ENCODE results near the gene PUM2.
"Not testable (repeated sequence)": the region's sequence is repeated elsewhere in the genome, so short reads cannot be mapped to it uniquely, and the experiment has no call there.

Gene PUM2

GRCh38 chr2:20249170-20249569, 101.5 kb downstream of the PUM2 start:
- no peak for DNase-seq (ENCODE audit: low read depth, low spot score)
- no peak overlapping the region for H3K9ac ChIP-seq (ENCODE audit: insufficient read length)
- no peak for TF ChIP-seq POLR2AphosphoS5 (IDR thresholded peaks at IDR 0.05; ENCODE audit: borderline replicate concordance, low read depth, low read length)
- no peaks in the 10 kb centered on the region for H3K9me3 ChIP-seq (ENCODE audit: low read depth, low read length)
- H3K4me3 ChIP-seq = no peak overlapping the region
- H3K27ac ChIP-seq = 0 out of 2 replicates have a peak overlapping the region, but pooled peaks have one; percentile 27
- peaks cover 76% of the 10 kb centered on the region for H3K36me3 ChIP-seq (ENCODE audit: insufficient read depth, low read length)

- no peak overlapping the region for H3K4me3 ChIP-seq
- no peaks in the 10 kb centered on the region for H3K9me3 ChIP-seq (ENCODE audit: low read depth, low read length)
- TF ChIP-seq FOXP2 (optimal IDR thresholded peaks at IDR 0.05; ENCODE audit: control extremely low read depth, extremely low read length, insufficient read depth) = no peak
- no peak for TF ChIP-seq EZH2 (IDR thresholded peaks at IDR 0.05)
- 0 out of 2 replicates have a peak, but pooled peaks have one; percentile 8 for TF ChIP-seq POLR2AphosphoS5 (IDR thresholded peaks at IDR 0.05; ENCODE audit: borderline replicate concordance, low read depth, low read length)
- H3K9ac ChIP-seq (ENCODE audit: insufficient read length) = no peak overlapping the region
- H3K27ac ChIP-seq = peak overlapping the region; percentile 21; the same call in 1 of the 2 replicates
- H3K36me3 ChIP-seq (ENCODE audit: insufficient read depth, low read length) = peaks cover 55% of the 10 kb centered on the region
- DNase-seq (ENCODE audit: low read depth, low spot score) = no peak
Measured at GRCh38 chr2:20247084-20247483, 103.6 kb downstream of the PUM2 start.

- H3K9me3 ChIP-seq (ENCODE audit: low read depth, low read length); DNase-seq (ENCODE audit: low read depth, low spot score); H3K4me3 ChIP-seq; H3K9ac ChIP-seq (ENCODE audit: insufficient read length); H3K27ac ChIP-seq: not testable (repeated sequence)
- H3K36me3 ChIP-seq (ENCODE audit: insufficient read depth, low read length) = peaks cover 20% of the 10 kb centered on the region
Measured at GRCh38 chr2:20243637-20244036, 107.0 kb downstream of the PUM2 start.

DNA sequence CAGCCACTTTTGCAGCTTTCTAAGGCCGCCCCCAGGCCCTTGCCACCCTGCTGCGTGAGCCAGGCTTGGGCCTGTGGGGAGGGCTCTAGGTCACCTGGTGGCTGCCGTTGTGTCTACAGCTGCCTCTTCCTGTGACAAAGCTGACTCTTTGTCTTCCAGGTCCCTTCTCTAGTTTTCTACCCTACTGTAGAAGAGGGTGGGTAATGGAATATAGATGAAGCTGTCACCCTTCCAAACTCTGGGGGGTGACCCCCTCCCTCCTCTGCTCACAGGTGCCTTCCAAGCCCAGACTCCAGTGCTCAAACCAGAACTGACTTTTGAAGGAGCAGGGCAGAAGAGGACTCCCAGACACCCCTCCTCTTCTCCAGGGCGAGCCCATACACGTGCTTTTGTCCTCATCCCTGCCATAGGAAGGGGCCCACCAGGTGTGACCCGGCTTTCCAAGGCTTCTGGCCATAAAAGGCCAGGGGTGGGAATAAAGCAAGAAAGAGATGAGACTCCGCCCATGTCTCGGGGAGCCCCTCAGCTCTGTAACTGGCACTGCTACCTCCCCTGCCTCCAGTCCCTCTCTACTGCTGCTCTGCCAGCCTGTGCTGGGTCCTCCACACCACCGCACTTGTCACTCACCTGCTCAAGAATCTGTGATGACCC, 107.8 kb downstream of the PUM2 start:
- TF ChIP-seq EZH2 (IDR thresholded peaks at IDR 0.05) (no peak), FOXP2 (optimal IDR thresholded peaks at IDR 0.05; ENCODE audit: control extremely low read depth, extremely low read length, insufficient read depth) (no peak), POLR2AphosphoS5 (IDR thresholded peaks at IDR 0.05; ENCODE audit: borderline replicate concordance, low read depth, low read length) (no peak)
- Histone ChIP-seq H3K4me3 (no peak overlapping the region), H3K9me3 (ENCODE audit: low read depth, low read length) (no peaks in the 10 kb centered on the region), H3K9ac (ENCODE audit: insufficient read length) (no peak overlapping the region), H3K27ac (no peak overlapping the region), H3K36me3 (ENCODE audit: insufficient read depth, low read length) (peaks cover 13% of the 10 kb centered on the region)
- no peak for DNase-seq (ENCODE audit: low read depth, low spot score)

- no peak overlapping the region for H3K4me3 ChIP-seq
- peaks cover 6% of the 10 kb centered on the region for H3K36me3 ChIP-seq (ENCODE audit: insufficient read depth, low read length)
- no peaks in the 10 kb centered on the region for H3K9me3 ChIP-seq (ENCODE audit: low read depth, low read length)
- no peak for TF ChIP-seq FOXP2 (optimal IDR thresholded peaks at IDR 0.05; ENCODE audit: control extremely low read depth, extremely low read length, insufficient read depth)
- no peak for TF ChIP-seq EZH2 (IDR thresholded peaks at IDR 0.05)
- TF ChIP-seq POLR2AphosphoS5 (IDR thresholded peaks at IDR 0.05; ENCODE audit: borderline replicate concordance, low read depth, low read length) = no peak
- no peak overlapping the region for H3K27ac ChIP-seq
- H3K9ac ChIP-seq (ENCODE audit: insufficient read length) = no peak overlapping the region
- no peak for DNase-seq (ENCODE audit: low read depth, low spot score)
Measured at GRCh38 chr2:20241973-20242726, 108.5 kb downstream of the PUM2 start.

DNA sequence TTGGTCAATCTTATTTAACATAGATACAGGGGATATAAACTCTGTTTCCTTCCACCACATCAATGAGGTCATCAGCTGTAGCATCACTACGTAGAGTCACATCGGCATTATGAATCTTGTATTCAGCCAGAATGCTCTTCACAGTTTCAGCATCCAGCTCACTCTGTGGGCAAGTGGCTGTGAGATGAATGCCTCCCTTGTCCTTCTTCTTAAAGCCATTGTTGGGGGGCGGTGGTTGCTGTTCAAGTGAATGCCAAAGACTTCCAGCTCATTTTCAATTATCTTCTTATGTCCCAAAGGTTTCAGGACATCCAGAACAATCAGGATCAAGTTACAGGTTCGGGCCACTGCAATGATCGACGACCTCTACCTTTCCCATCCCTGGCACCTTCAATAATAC, 110.4 kb downstream of the PUM2 start:
- not testable (repeated sequence) for H3K27ac ChIP-seq; H3K4me3 ChIP-seq; H3K36me3 ChIP-seq (ENCODE audit: insufficient read depth, low read length); DNase-seq (ENCODE audit: low read depth, low spot score); H3K9me3 ChIP-seq (ENCODE audit: low read depth, low read length); H3K9ac ChIP-seq (ENCODE audit: insufficient read length)

- H3K9ac ChIP-seq (ENCODE audit: insufficient read length) = no peak overlapping the region
- H3K4me3 ChIP-seq = no peak overlapping the region
- no peak for DNase-seq (ENCODE audit: low read depth, low spot score)
- TF ChIP-seq EZH2 (IDR thresholded peaks at IDR 0.05) (no peak), POLR2AphosphoS5 (IDR thresholded peaks at IDR 0.05; ENCODE audit: borderline replicate concordance, low read depth, low read length) (no peak), FOXP2 (optimal IDR thresholded peaks at IDR 0.05; ENCODE audit: control extremely low read depth, extremely low read length, insufficient read depth) (no peak)
- no peaks in the 10 kb centered on the region for H3K36me3 ChIP-seq (ENCODE audit: insufficient read depth, low read length)
- H3K27ac ChIP-seq = no peak overlapping the region
- no peaks in the 10 kb centered on the region for H3K9me3 ChIP-seq (ENCODE audit: low read depth, low read length)
Measured at GRCh38 chr2:20236496-20236895, 114.1 kb downstream of the PUM2 start.

GRCh38 chr2:20235655-20236305, 114.9 kb downstream of the PUM2 start:
- DNase-seq (ENCODE audit: low read depth, low spot score) = no peak
- Histone ChIP-seq H3K27ac (no peak overlapping the region), H3K36me3 (ENCODE audit: insufficient read depth, low read length) (no peaks in the 10 kb centered on the region), H3K4me3 (no peak overlapping the region), H3K9ac (ENCODE audit: insufficient read length) (no peak overlapping the region), H3K9me3 (ENCODE audit: low read depth, low read length) (no peaks in the 10 kb centered on the region)
- TF ChIP-seq FOXP2 (optimal IDR thresholded peaks at IDR 0.05; ENCODE audit: control extremely low read depth, extremely low read length, insufficient read depth) (no peak), EZH2 (IDR thresholded peaks at IDR 0.05) (no peak), POLR2AphosphoS5 (IDR thresholded peaks at IDR 0.05; ENCODE audit: borderline replicate concordance, low read depth, low read length) (no peak)

DNA sequence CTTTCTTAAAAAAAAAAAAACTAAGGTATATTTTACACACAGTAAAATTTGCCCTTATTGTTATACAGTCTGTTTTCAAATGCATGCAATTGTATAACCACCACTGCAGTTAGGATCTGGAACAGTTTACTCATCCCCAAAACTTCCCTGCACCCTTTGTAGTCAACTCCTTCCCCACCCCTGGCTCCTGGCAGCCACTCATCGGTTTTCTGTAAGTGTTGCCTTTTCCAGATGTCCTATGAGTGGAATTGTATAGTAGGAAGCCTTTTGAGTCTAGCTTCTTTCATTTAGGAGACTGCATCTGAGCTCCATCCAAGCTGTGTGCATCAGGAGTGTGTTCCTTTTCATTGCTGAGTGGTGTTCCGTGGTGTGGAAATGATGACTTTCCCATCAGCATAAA, 116.0 kb downstream of the PUM2 start:
- not testable (repeated sequence) for H3K27ac ChIP-seq; H3K36me3 ChIP-seq (ENCODE audit: insufficient read depth, low read length); DNase-seq (ENCODE audit: low read depth, low spot score); H3K4me3 ChIP-seq; H3K9me3 ChIP-seq (ENCODE audit: low read depth, low read length); H3K9ac ChIP-seq (ENCODE audit: insufficient read length)
